MM.1S (cell line): ENCODE results near the gene DNAI4.

Source experiments
- DNase-seq: peaks from one replicate; pipeline ENCODE4 v3.0.0-alpha.2; 2015
- H2AFZ ChIP-seq: fragments of 300-600 bp; sonication (generic); 2 replicates; pipeline ENCODE4 v1.6.0; 2016; ENCODE audit warnings: antibody characterized with exemption, low read length
- H3F3A ChIP-seq: fragments of 300-600 bp; sonication (generic); 2 replicates; pipeline ENCODE4 v1.6.1; 2016; ENCODE audit warnings: mild to moderate bottlenecking, antibody characterized with exemption, low read length, moderate library complexity, mixed read lengths; ENCODE audit not compliant: insufficient read depth
- H3K27ac ChIP-seq: fragments of 300-600 bp; sonication (generic); 2 replicates; pipeline ENCODE4 v1.5.1; 2016; ENCODE audit warnings: mild to moderate bottlenecking, low read length
- H3K27me3 ChIP-seq: fragments of 300-600 bp; sonication (generic); replicated peaks from 2 replicates; pipeline ENCODE4 v1.6.0; 2016; ENCODE audit warnings: low read length; ENCODE audit not compliant: insufficient read depth
- H3K36me3 ChIP-seq: fragments of 300-600 bp; sonication (generic); replicated peaks from 2 replicates; pipeline ENCODE4 v1.6.1; 2016; ENCODE audit warnings: mild to moderate bottlenecking, low read length, mixed read lengths; ENCODE audit not compliant: insufficient read depth
- H3K4me1 ChIP-seq: fragments of 300-600 bp; sonication (generic); 2 replicates; pipeline ENCODE4 v1.6.1; 2016; ENCODE audit warnings: low read length, mixed read lengths
- H3K4me2 ChIP-seq: fragments of 300-600 bp; sonication (generic); 2 replicates; pipeline ENCODE4 v1.6.0; 2016; ENCODE audit warnings: low read depth, low read length
- H3K4me3 ChIP-seq: fragments of 300-600 bp; sonication (generic); 2 replicates; pipeline ENCODE4 v1.5.1; 2016; ENCODE audit warnings: low read length, mixed read lengths
- H3K79me2 ChIP-seq: fragments of 300-600 bp; sonication (generic); 2 replicates; pipeline ENCODE4 v1.6.1; 2016; ENCODE audit warnings: mixed run types, low read length, mixed read lengths
- H3K9ac ChIP-seq: fragments of 300-600 bp; sonication (generic); 2 replicates; pipeline ENCODE4 v1.6.1; 2016; ENCODE audit warnings: low read length, mixed read lengths
- H3K9me2 ChIP-seq: fragments of 300-600 bp; sonication (generic); replicated peaks from 2 replicates; pipeline ENCODE4 v1.6.1; 2016; ENCODE audit warnings: mild to moderate bottlenecking, low read length, mixed read lengths; ENCODE audit not compliant: insufficient read depth
- H3K9me3 ChIP-seq: fragments of 300-600 bp; sonication (generic); replicated peaks from 2 replicates; pipeline ENCODE4 v1.6.1; 2016; ENCODE audit warnings: mild to moderate bottlenecking, low read length, mixed read lengths; ENCODE audit not compliant: insufficient read depth
- H4K20me1 ChIP-seq: fragments of 300-600 bp; sonication (generic); 2 replicates; pipeline ENCODE4 v1.6.1; 2016; ENCODE audit warnings: mild to moderate bottlenecking, low read length, moderate library complexity, mixed read lengths; ENCODE audit not compliant: insufficient read depth
- CTCF ChIP-seq: fragments of 300-600 bp; sonication (generic); IDR thresholded peaks from 2 replicates; pipeline ENCODE4 v1.5.1; 2016; ENCODE audit warnings: antibody characterized with exemption, low read length, mixed read lengths
- EZH2 ChIP-seq: fragments of 300-600 bp; sonication (generic); optimal IDR thresholded peaks from 2 replicates; pipeline ENCODE3; 2017; ENCODE audit warnings: low read depth, mild to moderate bottlenecking, antibody characterized with exemption, low read length, mixed read lengths
- EZH2phosphoT487 ChIP-seq: fragments of 300-600 bp; sonication (generic); IDR thresholded peaks from 2 replicates; pipeline ENCODE4 v1.6.1; 2018; ENCODE audit warnings: antibody characterized with exemption, low read length

The DNAI4 gene

GRCh38 chr1:66947267-66947666 lies 22.6 kb upstream of the DNAI4 start:
- no peak for TF ChIP-seq EZH2
- no peak for TF ChIP-seq EZH2phosphoT487
- TF ChIP-seq CTCF, result no peak
- Histone ChIP-seq H3K9me3 (no peaks in the 10 kb centered on the region), H3K9me2 (no peaks in the 10 kb centered on the region), H3K9ac (no peak overlapping the region), H2AFZ (no peak overlapping the region), H3F3A (no peaks in the 10 kb centered on the region), H4K20me1 (no peaks in the 10 kb centered on the region; the same call in 1 of the 2 replicates), H3K4me1 (no peaks in the 10 kb centered on the region), H3K4me3 (no peak overlapping the region), H3K27ac (no peak overlapping the region), H3K4me2 (no peak overlapping the region), H3K27me3 (no peaks in the 10 kb centered on the region), H3K79me2 (peaks cover 89% of the 10 kb centered on the region), H3K36me3 (peaks cover 7% of the 10 kb centered on the region; the same call in 1 of the 2 replicates)
- DNase-seq, result no peak

GRCh38 chr1:66945316-66945715 lies 20.7 kb upstream of the DNAI4 start:
- Histone ChIP-seq H3K27ac (no peak overlapping the region), H3K27me3 (no peaks in the 10 kb centered on the region), H3K4me2 (no peak overlapping the region), H3K9ac (no peak overlapping the region), H3K36me3 (peaks cover 4% of the 10 kb centered on the region; the same call in 1 of the 2 replicates), H3K4me1 (no peaks in the 10 kb centered on the region), H3F3A (no peaks in the 10 kb centered on the region), H3K79me2 (peaks cover 91% of the 10 kb centered on the region), H3K4me3 (no peak overlapping the region), H2AFZ (no peak overlapping the region), H3K9me3 (no peaks in the 10 kb centered on the region), H3K9me2 (no peaks in the 10 kb centered on the region), H4K20me1 (no peaks in the 10 kb centered on the region; the same call in 1 of the 2 replicates)
- DNase-seq, result no peak
- no peak for TF ChIP-seq EZH2phosphoT487
- TF ChIP-seq EZH2, result no peak
- no peak for TF ChIP-seq CTCF

- H3K4me2 ChIP-seq, result no peak overlapping the region
- no peak overlapping the region for H3K4me3 ChIP-seq
- no peaks in the 10 kb centered on the region for H3K27me3 ChIP-seq
- no peak overlapping the region for H3K9ac ChIP-seq
- no peaks in the 10 kb centered on the region for H3K9me3 ChIP-seq
- H2AFZ ChIP-seq, result no peak overlapping the region
- H3K79me2 ChIP-seq, result peaks cover 95% of the 10 kb centered on the region
- DNase-seq, result no peak
- peaks cover 2% of the 10 kb centered on the region; the same call in 1 of the 2 replicates for H4K20me1 ChIP-seq
- H3K27ac ChIP-seq, result no peak overlapping the region
- TF ChIP-seq EZH2 (no peak), CTCF (no peak), EZH2phosphoT487 (no peak)
- H3K9me2 ChIP-seq, result no peaks in the 10 kb centered on the region
- H3K36me3 ChIP-seq, result peaks cover 4% of the 10 kb centered on the region; the same call in 1 of the 2 replicates
- no peaks in the 10 kb centered on the region for H3F3A ChIP-seq
- H3K4me1 ChIP-seq, result no peaks in the 10 kb centered on the region
These were observed 19.9 kb upstream of the DNAI4 start for GRCh38 chr1:66944330-66945274.
